Natural killer cell treated with Interleukin-12 subunit alpha and Interleukin-12 subunit beta and Interleukin-15 and Interleukin-18, amount 100 ng/mL, for 72 hours (primary cell): Measurements from ENCODE around the gene LRRC14B. TPM values are rescaled to one million over a fixed set of nuclear protein-coding genes. Genes with fewer than 3 reads are reported as not detected.
A peak's percentile ranks its signal among the peaks of the same experiment; 100 is the strongest.
"Not testable (repeated sequence)": the region's sequence is repeated elsewhere in the genome, so short reads cannot be mapped to it uniquely, and the experiment has no call there.

Experiments
- ATAC-seq, 2 donors: fragments of 150-1000 bp; cut with Tn5 transposase in 1 of 2; sonication (Bioruptor Pico), chemical (Tn5 transposase) in 1 of 2; 2 replicates each; pipeline ENCODE4 v1.10.0; 2021
- DNase-seq: peaks from one replicate; pipeline ENCODE4 v3.0.0; 2022; ENCODE audit warnings: low spot score
- H3K27ac Mint-ChIP-seq, 2 donors: 1 replicate in 1 of 2; 2 replicates in 1 of 2; pipeline ENCODE4 v1.8.0; 2022; ENCODE audit warnings: mixed read lengths in 2 of 2, mild to moderate bottlenecking in 1 of 2, moderate library complexity in 1 of 2
- H3K27me3 Mint-ChIP-seq, 2 donors: 1 replicate in 1 of 2; 2 replicates in 1 of 2; pipeline ENCODE4 v1.8.0; 2022; ENCODE audit warnings: mixed read lengths in 2 of 2
- H3K36me3 Mint-ChIP-seq: one replicate; pipeline ENCODE4 v1.8.0; 2022; ENCODE audit warnings: mixed read lengths
- H3K4me1 Mint-ChIP-seq, 2 donors: 1 replicate in 1 of 2; 2 replicates in 1 of 2; pipeline ENCODE4 v1.8.0; 2022; ENCODE audit warnings: low read depth in 2 of 2, mixed read lengths in 2 of 2, mild to moderate bottlenecking in 1 of 2
- H3K4me3 Mint-ChIP-seq: one replicate; pipeline ENCODE4 v1.8.0; 2022; ENCODE audit warnings: mixed read lengths
- H3K9me3 Mint-ChIP-seq: 2 replicates; pipeline ENCODE4 v1.8.0; 2022; ENCODE audit warnings: mixed read lengths
- total RNA-seq, 2 donors: library from RNA; stranded (reverse); gene quantifications; one replicate each; pipeline ENCODE4 v1.2.3, GENCODE V29; 2022

Gene LRRC14B
- total RNA-seq, 2 donors from 2014 or later, result not detected

DNA sequence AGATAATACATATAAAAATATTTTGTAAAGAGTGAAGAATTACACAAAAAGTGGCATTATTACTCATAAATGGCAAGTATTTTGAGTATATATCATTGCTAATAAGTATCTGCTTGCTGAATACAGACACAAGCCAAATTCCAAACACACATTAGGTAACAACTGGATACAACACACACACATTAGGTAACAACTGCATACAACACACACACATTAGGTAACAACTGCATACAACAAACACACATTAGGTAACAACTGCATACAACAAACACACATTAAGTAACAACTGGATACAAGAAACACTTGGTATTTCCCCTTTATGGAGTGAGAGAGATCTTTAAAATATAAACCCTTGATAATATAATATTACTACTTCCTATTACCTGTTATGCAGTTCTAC is 13.2 kb downstream of the LRRC14B start:
- DNase-seq (no peak), ATAC-seq (no peak)
- H3K27me3 Mint-ChIP-seq, result no peaks in the 10 kb centered on the region
- H3K27ac Mint-ChIP-seq, result no peak overlapping the region
- H3K36me3 Mint-ChIP-seq, result peaks cover 11% of the 10 kb centered on the region
- H3K4me3 Mint-ChIP-seq, result no peak overlapping the region
- no peaks in the 10 kb centered on the region for H3K9me3 Mint-ChIP-seq
- peaks cover 6 to 14% of the 10 kb centered on the region in 2 donors for H3K4me1 Mint-ChIP-seq

- Mint-ChIP-seq H3K4me3 (no peak overlapping the region), H3K4me1 (peaks cover 13 to 20% of the 10 kb centered on the region in 2 donors), H3K36me3 (peaks cover 12% of the 10 kb centered on the region), H3K27ac (no peak overlapping the region), H3K27me3 (no peaks in the 10 kb centered on the region), H3K9me3 (no peaks in the 10 kb centered on the region)
- no peak for DNase-seq
- ATAC-seq, result no peak
These were observed 13.8 kb downstream of the LRRC14B start for GRCh38 chr5:204966-205670.

GRCh38 chr5:206406-206805 is 15.1 kb downstream of the LRRC14B start:
- peaks cover 17 to 25% of the 10 kb centered on the region in 2 donors for H3K4me1 Mint-ChIP-seq
- ATAC-seq (no peak), DNase-seq (no peak)
- H3K36me3 Mint-ChIP-seq, result peaks cover 15% of the 10 kb centered on the region
- H3K27ac Mint-ChIP-seq, result no peak overlapping the region
- H3K27me3 Mint-ChIP-seq, result no peaks in the 10 kb centered on the region
- no peak overlapping the region for H3K4me3 Mint-ChIP-seq
- H3K9me3 Mint-ChIP-seq, result no peaks in the 10 kb centered on the region

DNA sequence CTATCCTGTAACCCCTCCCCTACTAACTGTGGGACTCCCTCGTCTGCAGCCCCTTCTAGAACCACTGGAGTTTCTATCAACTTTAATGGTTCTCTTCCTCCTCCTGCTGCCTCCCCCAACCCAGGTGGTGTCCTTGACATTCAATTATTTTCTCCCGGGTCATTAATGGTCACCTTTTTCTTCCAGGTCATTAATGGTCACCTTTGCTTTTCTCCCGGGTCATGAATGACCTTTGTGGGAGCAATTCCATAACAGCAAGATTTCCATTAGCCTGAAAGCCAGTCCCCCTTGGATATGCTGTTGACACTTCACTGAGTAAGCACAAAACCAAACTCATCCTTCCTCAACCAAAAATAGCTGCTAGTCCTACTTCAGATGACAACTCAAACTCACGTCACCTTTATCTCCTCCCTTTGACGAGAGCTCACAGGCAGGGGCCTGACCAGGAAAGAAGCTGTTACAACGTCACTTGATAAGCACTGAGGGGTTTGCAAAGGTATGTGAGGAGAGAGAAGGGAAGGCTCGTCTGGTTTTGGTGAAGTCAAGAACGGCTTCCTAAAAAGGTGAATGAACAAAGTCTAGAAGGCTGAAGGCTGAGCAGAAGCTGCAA is 15.7 kb downstream of the LRRC14B start:
- ATAC-seq, result no peak
- H3K4me1 Mint-ChIP-seq, result peaks cover 17 to 25% of the 10 kb centered on the region in 2 donors
- H3K36me3 Mint-ChIP-seq, result peaks cover 15% of the 10 kb centered on the region
- H3K27ac Mint-ChIP-seq, result peak overlapping the region in 1 of 2 donors; percentile 36
- no peak overlapping the region for H3K4me3 Mint-ChIP-seq
- H3K27me3 Mint-ChIP-seq, result no peaks in the 10 kb centered on the region
- DNase-seq, result no peak
- H3K9me3 Mint-ChIP-seq, result no peaks in the 10 kb centered on the region

- peaks cover 17 to 25% of the 10 kb centered on the region in 2 donors for H3K4me1 Mint-ChIP-seq
- H3K36me3 Mint-ChIP-seq, result peaks cover 15% of the 10 kb centered on the region
- no peak for ATAC-seq
- no peaks in the 10 kb centered on the region for H3K9me3 Mint-ChIP-seq
- H3K27ac Mint-ChIP-seq, result no peak overlapping the region
- no peak overlapping the region for H3K4me3 Mint-ChIP-seq
- no peaks in the 10 kb centered on the region for H3K27me3 Mint-ChIP-seq
- DNase-seq, result no peak
These were observed 16.3 kb downstream of the LRRC14B start for GRCh38 chr5:207599-207998.

DNA sequence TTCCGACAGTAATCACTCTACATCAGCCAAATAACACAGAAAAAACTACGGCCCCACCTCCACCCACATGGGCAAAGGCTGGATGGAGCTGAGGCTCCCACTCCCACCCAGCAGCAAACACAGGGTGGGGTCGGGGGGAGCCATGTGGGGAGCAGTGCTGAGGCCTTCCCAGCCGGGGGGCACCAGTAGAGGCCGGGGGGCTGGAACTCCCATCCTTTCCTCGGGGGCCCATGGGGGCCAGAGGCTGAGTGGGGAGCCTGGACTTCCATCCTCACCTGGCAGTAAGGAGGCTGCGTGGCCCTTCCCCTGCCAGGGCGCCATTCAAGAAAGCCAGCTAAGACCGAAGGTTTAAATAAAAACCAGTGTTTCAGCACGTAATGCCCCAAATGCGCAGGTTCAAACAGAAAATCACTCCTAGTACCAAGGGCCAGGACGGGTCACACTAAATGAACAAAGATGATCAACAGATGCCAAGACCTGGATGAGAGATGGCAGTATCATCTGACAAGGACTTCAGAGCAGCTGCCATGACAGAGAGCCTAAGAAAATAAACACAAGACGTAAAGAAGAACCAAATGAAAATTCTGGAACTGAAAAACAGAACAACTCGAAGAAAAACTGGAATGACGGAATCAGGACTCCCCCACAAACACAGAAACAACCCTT is 17.3 kb downstream of the LRRC14B start:
- Mint-ChIP-seq H3K9me3 (no peaks in the 10 kb centered on the region), H3K4me3 (no peak overlapping the region), H3K4me1 (peaks cover 17 to 26% of the 10 kb centered on the region in 2 donors), H3K27ac (no peak overlapping the region), H3K27me3 (no peaks in the 10 kb centered on the region), H3K36me3 (peaks cover 15% of the 10 kb centered on the region)
- ATAC-seq, result no peak
- DNase-seq, result no peak

- H3K4me1 Mint-ChIP-seq, result peaks cover 28% of the 10 kb centered on the region in 2 donors
- H3K27me3 Mint-ChIP-seq, result no peaks in the 10 kb centered on the region
- peaks cover 4% of the 10 kb centered on the region for H3K36me3 Mint-ChIP-seq
- DNase-seq (no peak), ATAC-seq (no peak)
- H3K27ac Mint-ChIP-seq, result no peak overlapping the region
- H3K4me3 Mint-ChIP-seq, result no peak overlapping the region
- H3K9me3 Mint-ChIP-seq, result no peaks in the 10 kb centered on the region
These were observed 22.6 kb downstream of the LRRC14B start for GRCh38 chr5:213803-214395.

DNA sequence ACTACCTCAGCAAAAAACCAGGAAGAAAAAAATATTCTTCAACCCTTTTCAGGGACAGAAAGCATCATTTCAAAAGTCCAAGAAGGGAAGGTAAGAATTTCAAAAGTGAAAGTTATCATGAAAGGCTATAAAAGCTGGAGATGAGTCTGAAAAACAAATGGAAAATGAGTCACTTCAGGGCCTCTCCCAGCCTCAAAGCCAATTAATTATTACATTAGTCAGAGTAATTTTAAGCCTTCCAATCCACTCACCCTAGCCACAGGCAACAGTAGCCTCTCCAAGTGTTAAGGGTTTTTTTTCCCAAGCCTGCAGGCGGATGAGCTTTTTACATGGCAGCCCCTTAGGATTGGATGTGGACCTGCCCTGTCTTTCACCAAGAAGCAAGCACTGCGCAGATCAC is 24.0 kb downstream of the LRRC14B start:
- peak overlapping the region; percentile 34 for H3K4me3 Mint-ChIP-seq
- not testable (repeated sequence) for H3K9me3 Mint-ChIP-seq, ATAC-seq, DNase-seq, H3K36me3 Mint-ChIP-seq, H3K27me3 Mint-ChIP-seq
- peak overlapping the region in 1 of 2 donors; percentile 39 for H3K27ac Mint-ChIP-seq
- H3K4me1 Mint-ChIP-seq, result peaks cover 27% of the 10 kb centered on the region in 2 donors

DNA sequence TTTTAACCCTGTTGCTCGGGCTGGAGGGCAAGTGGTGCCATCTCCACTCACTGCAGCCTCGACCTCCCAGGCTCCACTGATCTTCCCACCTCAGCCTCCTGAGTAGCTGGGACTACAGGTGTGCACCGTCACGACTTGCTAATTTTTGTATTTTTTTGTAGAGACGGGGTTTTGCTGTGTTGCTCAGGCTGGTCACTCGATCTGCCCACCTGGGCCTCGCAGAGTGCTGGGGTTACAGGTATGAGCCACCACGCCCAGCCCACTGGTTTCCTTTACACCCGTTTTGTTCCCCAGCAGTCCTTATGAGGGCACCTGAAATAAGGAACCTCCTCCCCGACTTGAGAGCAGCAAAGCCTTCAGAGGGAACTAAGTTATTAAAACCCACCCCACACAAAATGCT is 24.8 kb downstream of the LRRC14B start:
- not testable (repeated sequence) for DNase-seq, H3K4me3 Mint-ChIP-seq, H3K27ac Mint-ChIP-seq

GRCh38 chr5:217494-218456 is 26.5 kb downstream of the LRRC14B start, which contains the start of the genes CCDC127 and SDHA:
Gene CCDC127 (minus strand): TSS chr5:218153. CDS start chr5:216849, 1,304 bp downstream.
Gene SDHA (plus strand): TSS chr5:218320. CDS start chr5:218356, 36 bp downstream.
- ATAC-seq, result peak; percentile 95 to 96
- not testable (repeated sequence) for H3K36me3 Mint-ChIP-seq, H3K9me3 Mint-ChIP-seq

More for the DNA sequence above, 24.8 kb downstream of the LRRC14B start:
- H3K9me3 Mint-ChIP-seq, ATAC-seq, H3K36me3 Mint-ChIP-seq, H3K27me3 Mint-ChIP-seq: not testable (repeated sequence)
- H3K4me1 Mint-ChIP-seq, result peaks cover 30 to 31% of the 10 kb centered on the region in 2 donors

GRCh38 chr5:218457-219291 is 27.4 kb downstream of the LRRC14B start:
- Mint-ChIP-seq H3K4me3 (peak overlapping the region; percentile 91), H3K27me3 (no peaks in the 10 kb centered on the region), H3K36me3 (no peaks in the 10 kb centered on the region), H3K9me3 (no peaks in the 10 kb centered on the region), H3K27ac (peak overlapping the region; percentile 81 to 92), H3K4me1 (peaks cover 42 to 48% of the 10 kb centered on the region in 2 donors)
- ATAC-seq (peak; percentile 57), DNase-seq (no peak)

More at GRCh38 chr5:217494-218456, 26.5 kb downstream of the LRRC14B start, which contains the start of the genes CCDC127 and SDHA:
- peak; percentile 98 for DNase-seq
- peaks cover 40 to 41% of the 10 kb centered on the region in 2 donors for H3K4me1 Mint-ChIP-seq
- H3K4me3 Mint-ChIP-seq, result peak within 1 kb of the TSS; percentile 91
- peak within 1 kb of the TSS; percentile 81 to 92 for H3K27ac Mint-ChIP-seq
- H3K27me3 Mint-ChIP-seq, result not testable (repeated sequence)

DNA sequence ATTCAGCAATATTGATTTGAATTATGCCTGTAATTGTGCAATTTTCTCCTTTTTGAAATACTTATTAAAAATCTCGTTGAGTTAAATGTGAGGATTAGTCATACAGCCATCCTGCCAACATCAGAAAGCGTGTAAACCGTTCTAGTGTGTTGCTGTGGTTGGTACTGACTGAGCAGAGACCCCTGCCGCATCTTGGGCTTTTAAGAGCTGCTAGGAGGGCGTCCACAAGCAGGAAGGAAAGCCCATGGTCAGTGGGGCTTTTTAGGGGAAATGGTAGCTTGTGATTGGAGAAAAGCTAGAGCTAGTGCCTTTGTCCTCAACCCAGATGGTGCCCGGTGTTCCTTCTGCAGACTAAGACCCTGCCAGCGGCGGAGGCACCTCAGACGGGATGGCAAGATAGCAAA is 28.2 kb downstream of the LRRC14B start:
- peaks cover 38 to 48% of the 10 kb centered on the region in 2 donors for H3K4me1 Mint-ChIP-seq
- H3K4me3 Mint-ChIP-seq, result peak overlapping the region; percentile 91
- peak in 1 of 2 donors; percentile 26 for ATAC-seq
- no peaks in the 10 kb centered on the region for H3K36me3 Mint-ChIP-seq
- DNase-seq, result no peak
- H3K9me3 Mint-ChIP-seq, result no peaks in the 10 kb centered on the region
- H3K27ac Mint-ChIP-seq, result peak overlapping the region; percentile 66 to 92
- no peaks in the 10 kb centered on the region for H3K27me3 Mint-ChIP-seq
